ENCODE measurements around the gene NRCAM. TPM values are rescaled to one million over a fixed set of nuclear protein-coding genes. Genes with fewer than 3 reads are reported as not detected.

Gene NRCAM
- polyA plus RNA-seq, 12 donors, result 14.1 to 60.4 (median 35.1) TPM; not detected in 1

DNA sequence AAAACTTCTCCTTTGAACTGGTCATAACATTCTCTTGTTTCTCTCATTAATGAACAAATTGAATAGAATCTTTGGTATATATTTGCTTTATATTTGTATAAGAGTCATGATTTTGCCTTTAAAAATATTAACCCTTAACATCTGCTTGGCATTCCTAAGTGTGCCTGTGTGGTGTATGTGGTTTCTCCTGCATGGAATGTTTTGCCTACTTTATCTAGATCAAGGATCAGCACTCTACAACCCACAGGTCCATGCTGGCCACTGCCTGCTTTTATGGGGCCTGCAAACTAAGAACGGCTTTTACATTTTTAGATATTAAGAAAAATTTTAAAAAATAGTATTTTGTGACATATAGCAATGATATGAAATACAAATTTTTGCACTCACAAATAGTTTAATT is 321.8 kb downstream of the NRCAM start:
- no peak for DNase-seq

DNA sequence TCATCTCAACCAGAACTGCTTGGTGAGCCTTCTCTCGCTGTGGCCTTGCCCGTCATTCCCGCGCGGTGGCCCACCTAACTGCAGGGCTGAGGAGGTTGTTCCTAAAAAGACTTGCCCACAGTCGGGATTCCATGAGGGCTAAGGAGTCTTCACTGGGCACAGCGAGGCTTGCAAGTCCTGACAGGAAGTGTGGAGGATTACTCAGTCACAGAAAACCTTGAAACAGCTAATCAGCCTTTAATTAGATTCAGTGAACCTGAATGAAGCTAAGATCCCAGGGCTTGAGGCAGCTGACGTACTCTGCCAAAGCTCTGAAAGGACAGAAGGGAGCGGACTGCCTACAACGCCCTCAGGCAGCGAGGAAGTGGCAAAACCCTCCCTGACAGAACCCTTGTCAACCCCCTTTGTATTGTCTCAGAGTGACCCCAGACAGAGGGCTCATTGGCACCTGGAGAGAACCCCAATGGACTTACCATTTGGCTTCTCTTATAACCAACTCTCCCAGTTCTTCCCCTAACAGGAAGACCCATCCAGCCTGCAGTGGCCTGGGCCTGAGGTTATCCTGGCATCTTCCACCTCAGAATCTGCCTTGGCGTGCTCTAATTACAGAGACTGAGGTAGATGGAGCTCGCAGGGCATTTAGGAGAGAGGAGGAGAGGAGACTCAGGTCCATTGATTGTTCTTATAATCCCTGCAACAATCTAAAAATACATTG is 323.5 kb downstream of the NRCAM start:
- DNase-seq, result no peak

DNA sequence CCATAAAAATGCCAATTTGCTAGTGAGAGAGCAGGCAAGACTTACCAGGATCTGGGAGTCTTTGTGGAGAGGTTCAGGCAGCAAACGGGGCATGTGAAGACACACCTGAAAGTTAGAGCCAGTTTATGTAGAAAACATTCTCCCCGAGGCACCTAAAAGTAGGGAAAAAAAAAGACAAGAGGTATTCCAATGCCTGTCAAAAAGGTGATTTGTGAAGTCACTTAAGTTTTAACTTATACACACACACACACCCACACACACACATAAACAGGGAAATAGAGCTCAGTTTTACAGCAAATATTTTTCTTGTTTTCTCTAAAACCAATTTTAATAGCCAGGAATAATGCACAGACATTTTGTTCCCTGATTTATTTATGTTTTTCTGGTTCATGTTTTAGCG is 326.0 kb downstream of the NRCAM start, which contains the start of gene LAMB4:
Gene LAMB4, minus strand, starts transcription at position 101 of the 400 bp plus-strand sequence. CDS start 7,197 bp downstream, outside the sequence.
- DNase-seq, result no peak

DNA sequence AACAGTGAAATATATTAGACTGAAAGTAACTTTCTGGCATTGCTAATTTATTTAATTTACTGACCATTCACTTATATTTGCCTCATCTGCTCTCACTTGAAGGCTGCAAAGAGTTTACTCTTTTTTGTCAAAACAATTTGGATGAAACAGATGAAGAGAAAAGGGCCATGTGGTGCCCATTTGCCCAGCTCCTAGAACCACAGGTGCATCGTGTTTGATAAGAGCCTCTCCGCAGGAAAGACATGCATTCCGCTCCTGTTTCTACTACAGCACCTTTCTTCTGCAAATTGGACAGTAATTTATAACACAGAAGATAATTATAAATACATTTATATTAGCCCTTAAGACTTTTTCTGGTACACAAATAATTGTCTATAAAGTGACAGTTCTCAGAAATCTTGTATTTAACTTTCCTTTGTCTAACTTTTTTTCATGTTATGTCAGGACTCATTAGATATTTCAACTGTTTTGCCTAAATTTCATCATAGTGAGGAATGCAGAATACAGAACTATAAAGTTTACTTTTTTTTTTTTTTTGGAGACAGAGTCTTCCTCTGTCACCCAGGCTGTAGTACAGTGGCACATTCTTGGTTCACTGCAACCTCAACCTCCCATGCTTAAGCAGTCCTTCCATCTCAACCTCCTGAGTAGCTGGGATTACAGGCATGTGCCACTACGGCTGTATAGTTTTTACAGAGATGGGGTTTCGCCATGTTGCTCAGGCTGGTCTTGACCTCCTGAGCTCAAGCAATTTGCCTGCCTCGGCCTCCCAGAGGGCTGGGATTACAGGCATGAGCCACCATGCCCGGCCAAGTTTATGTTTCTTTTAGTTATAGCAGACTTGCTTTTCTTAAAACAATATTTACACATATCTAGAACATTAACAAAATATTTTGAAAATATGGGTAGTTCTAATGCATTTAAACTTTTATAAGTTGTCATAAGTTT is 326.9 kb downstream of the NRCAM start:
- DNase-seq, result no peak

DNA sequence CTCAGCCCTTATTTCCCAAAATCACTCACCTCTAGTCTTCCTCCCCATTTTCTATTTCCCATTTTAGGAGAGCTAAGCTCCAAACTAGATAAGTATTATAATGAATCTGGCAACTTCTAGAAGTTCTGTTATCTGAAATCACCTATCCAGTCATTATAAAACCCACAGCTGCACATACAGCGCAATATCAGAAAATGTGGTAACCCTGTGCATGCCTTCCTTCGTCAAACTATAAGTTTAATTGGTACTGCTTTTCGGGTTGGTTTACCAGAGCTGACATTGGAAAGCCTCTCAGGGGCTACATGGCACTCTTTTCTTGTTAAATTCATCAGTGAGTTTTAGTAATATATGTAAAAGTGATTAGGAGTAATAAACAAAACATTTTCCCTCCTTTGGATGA is 327.7 kb downstream of the NRCAM start:
- no peak for DNase-seq

DNA sequence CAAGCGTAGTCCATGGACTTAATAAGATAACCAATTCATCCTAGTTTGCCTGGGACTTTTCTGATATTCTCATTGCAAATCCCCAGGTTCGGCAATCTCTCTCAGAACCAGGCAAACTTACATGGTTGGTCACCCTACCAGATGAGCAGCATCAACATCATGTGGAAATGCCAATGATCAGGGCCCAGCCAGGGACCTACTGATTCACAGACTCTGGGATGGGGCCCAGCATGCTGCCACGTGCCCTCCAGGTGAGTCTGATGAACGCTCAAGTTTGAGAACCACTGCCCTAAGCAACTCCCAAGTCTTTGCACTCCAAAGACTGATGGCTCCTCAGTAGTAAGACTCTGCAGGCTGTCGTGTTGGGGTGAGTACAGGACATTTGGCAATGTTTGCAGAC is 328.8 kb downstream of the NRCAM start:
- no peak for DNase-seq

DNA sequence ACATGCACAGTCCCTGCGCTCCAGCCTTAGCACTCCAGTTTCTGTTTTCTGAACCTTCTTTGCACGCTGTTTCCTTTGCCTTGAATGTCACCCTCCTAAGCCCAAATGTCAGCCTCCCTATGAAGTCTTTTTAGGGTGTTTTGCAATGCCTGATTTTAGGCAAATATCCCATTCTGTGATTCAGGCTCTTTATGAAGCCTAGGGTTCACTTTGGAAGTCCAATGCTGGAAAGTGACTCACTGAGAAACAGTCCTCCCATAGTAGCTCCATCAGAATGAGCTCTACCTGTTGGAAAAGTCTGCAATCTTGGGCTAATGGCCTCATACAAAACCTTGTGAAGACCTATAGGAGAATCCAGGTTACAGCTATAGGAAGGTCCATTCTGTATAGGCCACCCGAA is 331.4 kb downstream of the NRCAM start:
- DNase-seq, result no peak

DNA sequence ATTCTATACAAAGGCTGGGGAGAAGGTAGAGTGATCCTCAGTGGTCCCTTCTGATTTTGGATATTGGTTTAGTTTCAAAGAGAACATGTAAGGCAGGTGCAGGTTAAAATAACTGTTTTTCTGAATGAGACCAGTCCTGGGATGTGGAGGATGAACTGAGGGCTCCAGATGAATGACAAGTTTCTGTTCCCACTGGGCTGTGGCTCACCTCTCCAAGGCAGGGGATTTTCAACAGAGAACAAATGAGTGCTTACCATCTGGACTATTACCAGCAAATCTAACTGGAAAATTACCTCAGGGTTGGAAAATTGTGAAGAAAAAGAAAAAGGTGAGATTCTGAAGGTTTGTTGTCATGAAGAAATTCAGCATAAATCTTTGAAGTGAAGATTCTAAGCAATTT is 334.1 kb downstream of the NRCAM start:
- DNase-seq, result no peak

DNA sequence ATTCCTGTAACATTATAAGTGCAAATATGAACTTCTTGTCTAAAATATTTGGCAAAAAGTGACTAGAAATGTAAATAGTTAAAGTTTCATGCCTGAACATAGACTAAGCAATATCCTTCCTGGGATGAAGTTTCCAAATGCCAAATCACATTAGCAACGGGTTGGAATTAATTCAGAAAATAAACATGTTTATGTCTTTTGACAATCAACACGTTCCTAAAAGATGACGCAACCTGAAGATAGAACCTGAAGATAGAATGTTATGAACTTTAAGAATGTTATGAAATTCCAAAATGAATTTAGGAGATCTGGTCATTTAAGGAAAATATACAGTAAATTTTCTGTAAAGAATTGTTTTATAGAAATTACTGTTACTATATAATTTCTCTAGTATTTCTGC is 335.3 kb downstream of the NRCAM start:
- no peak for DNase-seq

DNA sequence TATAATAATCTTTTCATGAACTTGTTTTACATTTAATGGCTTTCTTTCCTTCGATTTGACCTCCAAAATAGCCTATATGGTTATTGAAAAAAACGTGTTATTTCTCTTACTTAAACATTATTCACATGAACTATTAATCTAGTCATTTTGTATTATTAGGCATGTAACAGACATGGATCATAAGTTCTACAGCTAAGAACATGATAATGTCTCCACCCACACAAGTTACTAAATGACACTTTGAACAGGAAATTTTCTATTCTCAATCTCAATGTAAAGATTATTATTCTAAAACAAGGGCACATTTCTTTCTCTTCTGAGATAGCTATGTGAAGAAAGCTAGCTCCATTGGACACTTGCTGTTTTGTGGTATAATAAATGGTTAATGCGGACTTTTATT is 336.0 kb downstream of the NRCAM start:
- DNase-seq, result no peak

DNA sequence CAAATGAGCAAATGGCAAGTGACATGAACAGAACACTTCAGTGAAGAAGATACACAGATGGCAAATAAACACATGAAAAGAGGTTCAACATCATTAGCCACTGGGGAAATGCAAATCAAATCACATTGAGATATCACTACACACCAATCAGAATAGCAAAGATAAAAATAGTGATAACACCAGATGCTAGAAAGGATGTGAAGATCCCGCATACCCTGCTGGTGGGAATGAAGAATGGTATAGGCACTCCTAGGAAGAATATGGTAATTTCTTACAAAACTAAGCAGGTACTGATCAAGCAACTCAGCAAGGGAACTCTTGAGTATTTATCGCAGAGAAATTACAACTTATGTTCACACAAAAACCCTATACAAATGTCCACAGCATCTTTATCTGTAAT is 337.3 kb downstream of the NRCAM start:
- DNase-seq, result no peak

DNA sequence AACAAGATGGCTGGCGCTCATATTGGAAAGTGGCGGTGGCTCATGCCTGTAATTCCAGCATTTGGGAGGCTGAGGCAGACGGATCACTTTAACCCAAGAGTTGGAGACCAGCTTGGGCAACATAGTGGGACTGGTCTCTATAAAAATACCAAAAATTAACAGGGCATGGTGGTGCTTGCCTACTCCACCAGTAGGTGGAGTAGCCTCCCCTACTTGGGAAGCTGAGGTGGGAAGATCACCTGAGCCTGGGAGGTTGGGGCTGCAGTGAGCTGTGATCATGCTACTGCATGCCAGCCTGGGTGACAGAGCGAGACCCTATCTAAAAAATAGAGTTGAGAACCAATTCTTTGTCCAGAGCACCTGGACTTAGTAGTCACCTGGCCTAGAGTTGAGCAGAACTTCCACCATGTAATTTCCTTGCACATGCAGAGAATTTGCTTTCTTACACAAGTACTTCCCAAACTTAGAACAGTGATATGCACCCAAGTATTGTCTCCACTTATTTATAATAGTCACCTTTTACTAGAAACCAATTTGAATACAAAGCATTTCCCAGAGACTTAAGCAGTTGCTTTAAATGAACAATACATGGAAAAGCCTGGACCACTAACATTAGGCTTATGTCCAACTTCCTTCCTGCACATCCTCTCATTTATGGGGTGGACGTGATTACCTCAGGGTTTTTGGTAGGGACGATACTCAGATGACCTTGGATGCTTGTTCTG is 342.0 kb downstream of the NRCAM start:
- no peak for DNase-seq

DNA sequence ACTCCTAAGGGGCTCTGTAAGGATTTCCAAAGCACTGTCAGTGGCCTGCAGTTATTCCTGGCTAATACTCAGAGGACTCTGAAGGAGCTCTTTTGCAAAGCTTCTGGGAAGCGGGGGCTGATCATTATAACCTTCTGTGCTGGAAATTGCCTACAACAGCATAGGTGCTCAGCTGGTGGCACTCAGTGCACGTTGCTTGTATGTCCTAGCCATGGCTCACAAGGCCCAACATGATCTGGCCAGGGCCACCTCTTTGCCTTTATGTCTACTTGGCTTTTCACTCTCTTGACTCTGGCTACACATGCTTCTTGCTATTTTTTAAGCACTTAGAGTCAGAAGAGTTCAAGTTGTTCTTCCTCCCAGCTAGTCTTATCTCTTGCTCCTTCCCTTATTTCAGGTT is 343.6 kb downstream of the NRCAM start:
- no peak for DNase-seq

DNA sequence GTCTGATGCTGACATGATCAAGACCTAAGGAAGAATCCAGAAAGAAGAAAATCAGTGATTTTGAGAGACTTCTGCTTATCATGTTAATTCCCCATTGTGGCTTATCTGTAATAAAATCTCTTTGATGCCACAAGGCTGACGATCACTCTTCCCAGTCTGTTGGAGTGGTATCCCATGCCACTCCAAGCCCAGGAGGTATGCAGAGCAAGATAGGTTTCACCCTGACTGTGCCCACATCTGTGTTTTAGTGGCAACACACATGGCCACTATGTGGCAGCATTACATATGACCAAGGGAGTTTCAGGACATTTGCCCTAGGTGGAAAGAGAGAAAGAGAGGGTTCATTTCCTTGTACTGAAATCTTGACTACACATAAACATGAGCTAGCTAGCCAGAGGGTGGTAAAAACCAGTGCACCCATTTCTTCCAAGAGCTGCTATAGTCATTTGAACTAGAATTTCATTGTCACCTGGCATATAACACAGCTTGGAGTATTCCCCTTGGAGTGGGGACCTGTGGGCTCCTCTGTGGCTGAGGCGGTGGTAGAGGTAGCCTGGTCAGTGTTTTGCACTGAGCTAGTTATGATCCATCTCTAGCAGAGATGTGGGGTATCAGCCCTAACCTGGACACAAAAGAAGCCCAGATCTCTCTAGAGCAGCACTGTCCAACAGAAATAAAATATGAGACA is 346.9 kb downstream of the NRCAM start:
- DNase-seq, result no peak

DNA sequence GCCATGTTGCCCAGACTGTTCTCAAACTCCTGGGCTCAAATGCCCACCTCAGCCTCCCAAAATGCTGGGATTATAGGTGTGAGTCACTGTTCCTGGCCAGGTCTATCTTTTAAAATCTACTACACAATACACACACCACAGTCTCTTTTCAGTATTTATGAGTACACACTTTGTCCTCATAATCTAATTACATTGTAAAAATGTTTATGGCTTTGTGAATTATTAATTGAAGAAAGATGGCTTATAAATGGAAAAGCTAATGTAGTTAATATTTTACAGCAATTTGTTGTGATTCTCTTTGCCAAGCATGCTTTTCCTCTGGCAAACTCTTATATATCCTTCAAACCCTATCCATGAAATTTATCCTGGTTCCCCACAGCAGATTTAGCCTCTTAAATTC is 348.1 kb downstream of the NRCAM start:
- no peak for DNase-seq

DNA sequence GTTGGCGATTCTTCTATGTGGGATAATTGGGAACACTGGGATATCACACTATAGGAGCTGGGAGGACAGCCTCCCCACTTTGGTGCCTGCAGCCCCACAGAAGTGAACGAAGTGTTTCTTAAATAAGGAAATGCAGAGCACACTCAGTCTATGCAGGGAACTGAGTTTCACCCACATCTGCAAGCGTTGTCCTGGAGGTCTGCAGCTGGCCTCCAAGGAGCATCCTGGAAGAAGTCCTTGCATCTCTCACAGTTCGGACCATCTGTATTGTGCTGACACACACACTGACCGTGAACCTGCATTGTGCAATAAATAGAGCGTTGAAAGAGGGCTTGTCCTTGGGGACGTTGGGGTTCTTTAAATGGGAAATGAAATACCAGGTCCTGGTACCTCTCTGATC is 351.9 kb downstream of the NRCAM start:
- DNase-seq, result peak; percentile 47

DNA sequence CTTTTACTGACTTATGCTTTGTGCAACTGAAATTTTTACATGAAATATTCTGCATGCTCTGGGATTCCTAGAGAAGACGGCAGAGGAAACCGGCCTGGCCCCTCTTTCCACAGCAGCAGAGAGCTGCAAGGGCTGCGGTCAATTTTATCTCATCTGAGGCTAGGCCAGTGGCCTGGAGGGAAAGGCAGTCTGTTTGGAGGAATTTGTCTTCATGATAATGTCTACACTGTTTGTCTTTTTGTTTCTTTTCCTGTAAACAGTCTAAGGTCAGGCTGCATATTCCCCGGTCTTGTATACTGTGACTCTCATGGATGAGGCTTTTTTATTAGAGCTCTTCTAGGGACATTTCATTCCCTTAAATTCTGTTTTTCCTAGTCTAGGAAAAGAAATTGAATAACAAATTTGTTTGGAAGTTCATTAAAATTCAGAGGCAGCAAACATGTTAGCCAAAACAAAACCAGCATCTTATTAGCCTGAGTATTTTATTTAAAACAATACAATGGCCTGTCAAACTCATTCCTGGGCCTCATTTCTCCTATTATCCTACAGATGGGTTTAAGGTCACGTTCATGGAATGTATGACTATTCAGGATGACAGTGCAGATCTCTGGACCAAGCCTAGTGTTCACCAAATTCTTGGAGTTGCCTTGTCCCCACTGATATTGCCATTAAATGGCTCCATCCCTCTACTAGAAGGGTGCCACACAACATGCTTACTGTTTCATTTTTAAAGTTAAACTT is 352.5 kb downstream of the NRCAM start:
- no peak for DNase-seq

DNA sequence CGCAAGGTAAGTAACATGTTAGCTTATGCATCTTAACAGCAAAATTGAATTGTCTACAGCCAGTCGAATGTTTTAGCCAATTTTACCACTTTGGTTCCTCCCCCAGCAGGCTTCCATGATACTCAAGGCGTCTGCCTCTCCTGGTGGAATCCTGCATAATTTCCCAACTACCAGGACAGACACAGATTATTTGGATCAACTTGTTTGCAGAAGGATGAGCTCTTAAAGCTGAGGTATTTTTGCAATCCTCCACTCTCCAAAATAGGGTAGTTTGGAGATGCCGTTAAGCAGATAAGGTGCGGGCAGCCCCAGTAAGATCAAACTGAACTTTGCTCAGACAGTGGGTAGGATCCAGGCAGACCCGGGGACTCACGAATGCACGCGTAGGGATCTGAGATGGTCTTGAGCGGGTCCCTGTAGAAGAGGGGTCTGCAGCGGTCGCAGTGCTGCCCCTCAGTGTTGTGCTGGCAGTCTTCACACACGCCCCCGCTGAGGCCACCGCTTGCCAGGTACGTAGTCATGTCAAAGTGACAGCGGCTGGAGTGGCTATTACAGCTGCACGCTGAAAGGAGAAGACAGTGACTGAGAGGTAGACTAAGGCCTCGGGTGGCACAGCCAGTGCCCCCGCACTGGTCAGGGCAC is 353.4 kb downstream of the NRCAM start:
- no peak for DNase-seq

DNA sequence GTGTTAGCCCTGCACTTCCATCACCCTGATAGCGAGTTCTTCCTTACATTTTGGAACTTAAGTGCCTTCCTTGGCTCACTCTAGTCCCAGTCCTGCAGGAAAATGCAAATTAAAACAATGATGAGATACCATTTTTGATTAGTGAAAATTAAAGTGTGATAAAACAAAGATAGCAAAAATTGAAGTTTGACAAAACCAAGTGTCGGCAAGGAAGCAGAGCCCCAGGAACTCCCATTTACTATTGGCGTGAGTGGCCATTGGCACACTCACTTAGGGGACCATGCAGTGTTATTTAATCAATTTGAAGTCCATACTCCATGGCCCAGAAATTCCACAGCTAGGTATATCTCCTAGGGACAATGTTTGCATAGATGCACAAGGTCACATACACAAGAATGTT is 354.5 kb downstream of the NRCAM start:
- DNase-seq, result no peak

DNA sequence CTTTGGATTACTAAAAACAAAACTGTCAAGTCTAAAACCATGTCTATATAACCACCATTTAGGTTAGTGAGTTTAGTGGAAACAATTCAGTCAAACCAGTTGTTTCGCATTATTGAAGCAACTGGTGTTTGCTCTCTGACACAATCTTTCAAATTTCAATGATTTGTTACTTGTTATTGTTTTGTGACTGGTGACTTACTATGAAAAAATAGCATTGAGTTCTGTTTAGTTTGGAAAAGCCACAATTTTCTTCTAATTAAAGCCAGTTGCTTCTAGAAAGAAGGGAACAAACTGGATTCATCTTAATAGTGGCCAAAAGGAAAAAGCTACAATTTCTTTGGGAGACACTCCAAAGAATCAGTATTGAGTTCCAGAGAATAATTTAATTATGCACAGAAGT is 356.5 kb downstream of the NRCAM start:
- peak; percentile 38 for DNase-seq

DNA sequence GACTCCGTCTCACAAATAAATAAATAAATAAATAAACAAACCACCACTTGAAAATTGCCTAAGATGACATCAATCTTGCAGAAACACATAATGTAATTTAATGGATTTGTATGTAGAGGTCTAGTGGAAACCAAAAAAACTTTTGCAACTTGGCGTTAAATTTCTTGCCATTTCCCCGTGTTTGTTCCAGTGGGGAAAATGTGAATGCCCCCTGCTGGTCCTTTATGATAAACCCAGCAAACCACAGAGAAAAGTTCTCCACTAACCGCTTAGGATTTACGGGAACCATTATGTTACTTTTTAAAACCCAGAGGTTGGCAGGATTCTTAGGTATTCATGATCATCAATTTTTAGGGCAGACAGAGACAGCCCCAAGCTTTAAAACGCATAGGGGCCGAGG is 358.5 kb downstream of the NRCAM start:
- DNase-seq, result no peak
